SJSA1 (cell line): ENCODE data around the gene ZRANB1. TPM values are rescaled to one million over a fixed set of nuclear protein-coding genes. Genes with fewer than 3 reads are reported as not detected.

Source experiments
- DNase-seq, 2 experiments: peaks; one replicate each; pipeline ENCODE4 v3.0.0-alpha.2; 2015 to 2020; ENCODE audit warnings: low spot score in 2 of 2, low read depth in 1 of 2
- H3K27ac ChIP-seq: fragments of 250-450 bp; sonication (Bioruptor Pico); 2 replicates; pipeline ENCODE4 v1.5.1; 2020; ENCODE audit warnings: mild to moderate bottlenecking, moderate library complexity
- H3K27me3 ChIP-seq: fragments of 250-450 bp; sonication (Bioruptor Pico); replicated peaks from 2 replicates; pipeline ENCODE4 v1.5.1; 2020; ENCODE audit warnings: mild to moderate bottlenecking, moderate library complexity
- H3K36me3 ChIP-seq: fragments of 250-450 bp; sonication (Bioruptor Pico); 2 replicates; pipeline ENCODE4 v1.5.1; 2020; ENCODE audit warnings: mild to moderate bottlenecking
- H3K4me1 ChIP-seq: fragments of 250-450 bp; sonication (Bioruptor Pico); replicated peaks from 2 replicates; pipeline ENCODE4 v1.6.1; 2021; ENCODE audit warnings: mild to moderate bottlenecking
- H3K4me3 ChIP-seq: fragments of 250-450 bp; sonication (Bioruptor Pico); 2 replicates; pipeline ENCODE4 v1.5.1; 2020; ENCODE audit warnings: mild to moderate bottlenecking
- H3K9me3 ChIP-seq: fragments of 250-450 bp; sonication (Bioruptor Pico); replicated peaks from 2 replicates; pipeline ENCODE4 v1.5.1; 2020; ENCODE audit warnings: mild to moderate bottlenecking
- total RNA-seq: library from RNA; depleted of rRNA; stranded (reverse); fragments of >200 nt; shearing (Covaris generic); gene quantifications from 2 replicates; pipeline ENCODE4 v1.2.3, GENCODE V29; 2014; rRNA removed

Gene ZRANB1
- total RNA-seq: 20.8 and 27.1 TPM in 2 replicates

DNA sequence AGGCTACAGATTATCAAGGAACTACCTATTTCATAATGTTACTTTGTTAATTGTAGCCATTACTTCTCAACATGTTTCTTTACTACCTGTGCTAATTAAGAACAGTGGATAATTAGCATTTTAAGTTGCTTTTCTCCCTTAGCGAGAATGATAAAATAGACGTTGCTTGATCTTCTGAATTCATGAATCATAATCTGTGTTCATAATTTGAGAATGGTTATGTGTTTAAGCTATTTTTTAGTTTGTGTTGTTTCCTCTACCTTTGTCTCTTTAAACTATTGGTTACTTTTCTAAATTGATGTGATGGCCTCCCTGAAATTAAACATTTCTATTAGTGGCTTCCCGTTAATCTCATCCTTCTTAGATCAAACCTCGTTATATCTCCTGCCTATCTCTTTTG lies at the start of gene ZRANB1:
ZRANB1 (plus strand) TSS at position 301 of the 400 bp plus-strand sequence. CDS start 371 bp downstream, outside the sequence.
- H3K27me3 ChIP-seq: no peaks in the 10 kb centered on the region
- no peak for DNase-seq
- H3K36me3 ChIP-seq: peaks cover 7% of the 10 kb centered on the region
- no peaks in the 10 kb centered on the region for H3K9me3 ChIP-seq
- H3K4me3 ChIP-seq: no peak within 1 kb of the TSS
- H3K27ac ChIP-seq: peak within 1 kb of the TSS; percentile 46
- H3K4me1 ChIP-seq: peaks cover 25% of the 10 kb centered on the region

- H3K9me3 ChIP-seq: no peaks in the 10 kb centered on the region
- no peak for DNase-seq
These were observed 49.0 kb upstream of the ZRANB1 start for GRCh38 chr10:124892905-124893304.

GRCh38 chr10:124894569-124895215 lies 47.2 kb upstream of the ZRANB1 start:
- Histone ChIP-seq H3K4me3 (no peak overlapping the region), H3K36me3 (no peaks in the 10 kb centered on the region), H3K27ac (no peak overlapping the region), H3K27me3 (no peaks in the 10 kb centered on the region), H3K9me3 (no peaks in the 10 kb centered on the region), H3K4me1 (no peaks in the 10 kb centered on the region)
- no peak for DNase-seq

More at GRCh38 chr10:124892905-124893304, 49.0 kb upstream of the ZRANB1 start:
- Histone ChIP-seq H3K36me3 (no peaks in the 10 kb centered on the region), H3K4me1 (no peaks in the 10 kb centered on the region), H3K27ac (no peak overlapping the region), H3K4me3 (no peak overlapping the region), H3K27me3 (no peaks in the 10 kb centered on the region)

GRCh38 chr10:124896751-124897150 lies 45.2 kb upstream of the ZRANB1 start:
- Histone ChIP-seq H3K27me3 (no peaks in the 10 kb centered on the region), H3K9me3 (no peaks in the 10 kb centered on the region), H3K4me3 (no peak overlapping the region), H3K27ac (no peak overlapping the region), H3K4me1 (no peaks in the 10 kb centered on the region), H3K36me3 (no peaks in the 10 kb centered on the region)
- DNase-seq: no peak

DNA sequence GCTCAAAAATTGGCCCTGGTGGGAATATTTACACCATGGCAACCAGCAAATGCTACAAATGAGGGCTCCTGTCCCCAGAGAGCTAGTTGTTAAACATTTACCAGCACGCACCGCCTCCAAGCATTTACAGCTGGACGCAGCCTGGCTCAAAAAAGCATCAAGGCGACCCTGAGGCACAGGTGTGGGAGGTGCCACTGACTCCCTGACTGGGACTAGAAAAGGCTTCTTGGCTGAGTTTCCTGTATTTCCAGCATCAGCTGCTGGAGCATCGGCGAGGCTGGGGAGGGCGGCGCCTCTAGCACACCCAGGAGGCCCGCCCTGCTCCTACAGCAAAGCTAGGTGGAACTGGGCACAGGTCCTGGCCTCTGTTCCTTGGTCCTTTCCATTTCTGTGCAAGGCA lies 43.5 kb upstream of the ZRANB1 start:
- Histone ChIP-seq H3K4me3 (no peak overlapping the region), H3K27me3 (no peaks in the 10 kb centered on the region), H3K4me1 (no peaks in the 10 kb centered on the region), H3K36me3 (no peaks in the 10 kb centered on the region), H3K27ac (no peak overlapping the region), H3K9me3 (no peaks in the 10 kb centered on the region)
- no peak for DNase-seq

GRCh38 chr10:124899151-124899550 lies 42.8 kb upstream of the ZRANB1 start:
- no peak overlapping the region for H3K27ac ChIP-seq
- no peaks in the 10 kb centered on the region for H3K27me3 ChIP-seq
- DNase-seq: no peak
- H3K36me3 ChIP-seq: no peaks in the 10 kb centered on the region
- H3K4me1 ChIP-seq: no peaks in the 10 kb centered on the region
- H3K9me3 ChIP-seq: no peaks in the 10 kb centered on the region
- no peak overlapping the region for H3K4me3 ChIP-seq

- no peaks in the 10 kb centered on the region for H3K36me3 ChIP-seq
- H3K27ac ChIP-seq: no peak overlapping the region
- no peak for DNase-seq
- H3K27me3 ChIP-seq: no peaks in the 10 kb centered on the region
- H3K4me3 ChIP-seq: no peak overlapping the region
- peaks cover 16% of the 10 kb centered on the region for H3K4me1 ChIP-seq
- no peaks in the 10 kb centered on the region for H3K9me3 ChIP-seq
These were observed 39.5 kb upstream of the ZRANB1 start for GRCh38 chr10:124902462-124902861.

GRCh38 chr10:124903111-124903510 lies 38.8 kb upstream of the ZRANB1 start:
- H3K9me3 ChIP-seq: no peaks in the 10 kb centered on the region
- H3K27ac ChIP-seq: no peak overlapping the region
- DNase-seq: no peak
- H3K36me3 ChIP-seq: no peaks in the 10 kb centered on the region
- no peaks in the 10 kb centered on the region for H3K27me3 ChIP-seq
- H3K4me3 ChIP-seq: no peak overlapping the region
- peaks cover 21% of the 10 kb centered on the region for H3K4me1 ChIP-seq

DNA sequence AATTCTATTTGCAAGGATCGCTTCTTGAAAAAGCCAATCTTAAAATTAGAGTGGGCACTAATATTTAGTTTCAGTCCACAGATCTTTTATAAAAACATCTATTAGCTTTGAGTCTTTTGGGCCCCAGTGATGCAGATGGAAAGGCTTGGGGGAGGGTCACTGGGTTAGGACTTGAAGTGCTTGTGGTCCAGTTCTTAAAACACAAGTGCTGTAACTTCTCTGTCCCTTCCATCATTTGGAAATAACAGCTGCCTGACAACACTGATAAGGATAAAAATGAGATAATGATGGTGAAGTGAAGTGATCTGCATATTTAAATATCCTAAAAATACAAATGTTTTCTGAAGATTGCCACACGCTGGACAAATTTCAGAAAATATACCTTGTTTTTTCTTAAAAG lies 37.1 kb upstream of the ZRANB1 start:
- no peak overlapping the region for H3K4me3 ChIP-seq
- H3K9me3 ChIP-seq: no peaks in the 10 kb centered on the region
- no peaks in the 10 kb centered on the region for H3K27me3 ChIP-seq
- H3K36me3 ChIP-seq: no peaks in the 10 kb centered on the region
- peaks cover 21% of the 10 kb centered on the region for H3K4me1 ChIP-seq
- H3K27ac ChIP-seq: no peak overlapping the region
- DNase-seq: no peak

- H3K27ac ChIP-seq: peak overlapping the region; percentile 92
- H3K36me3 ChIP-seq: no peaks in the 10 kb centered on the region
- DNase-seq: peak; percentile 60 to 92
- no peak overlapping the region for H3K4me3 ChIP-seq
- H3K9me3 ChIP-seq: no peaks in the 10 kb centered on the region
- peaks cover 27% of the 10 kb centered on the region for H3K4me1 ChIP-seq
- no peaks in the 10 kb centered on the region for H3K27me3 ChIP-seq
These were observed 35.3 kb upstream of the ZRANB1 start for GRCh38 chr10:124906551-124907001.

DNA sequence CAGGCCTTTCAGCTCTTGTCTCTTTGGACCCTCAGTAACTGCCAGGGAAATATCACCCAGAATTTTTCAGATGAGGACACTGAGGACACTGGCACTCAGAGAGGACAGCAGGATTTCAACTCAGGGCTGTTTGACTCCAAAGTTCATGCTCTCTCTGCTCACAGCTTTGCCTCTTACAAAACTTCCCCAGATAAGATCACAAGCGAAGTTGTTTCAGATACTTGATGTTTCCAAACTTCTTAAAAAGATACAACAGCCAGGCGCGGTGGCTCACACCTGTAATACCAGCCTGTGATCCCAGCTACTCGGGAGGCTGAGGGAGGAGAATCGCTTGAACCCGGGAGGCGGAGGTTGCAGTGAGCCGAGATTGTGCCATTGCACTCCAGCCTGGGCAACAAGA lies 32.4 kb upstream of the ZRANB1 start:
- H3K4me3 ChIP-seq: no peak overlapping the region
- H3K27me3 ChIP-seq: no peaks in the 10 kb centered on the region
- no peaks in the 10 kb centered on the region for H3K36me3 ChIP-seq
- DNase-seq: no peak
- no peak overlapping the region for H3K27ac ChIP-seq
- H3K9me3 ChIP-seq: no peaks in the 10 kb centered on the region
- peaks cover 31% of the 10 kb centered on the region for H3K4me1 ChIP-seq

DNA sequence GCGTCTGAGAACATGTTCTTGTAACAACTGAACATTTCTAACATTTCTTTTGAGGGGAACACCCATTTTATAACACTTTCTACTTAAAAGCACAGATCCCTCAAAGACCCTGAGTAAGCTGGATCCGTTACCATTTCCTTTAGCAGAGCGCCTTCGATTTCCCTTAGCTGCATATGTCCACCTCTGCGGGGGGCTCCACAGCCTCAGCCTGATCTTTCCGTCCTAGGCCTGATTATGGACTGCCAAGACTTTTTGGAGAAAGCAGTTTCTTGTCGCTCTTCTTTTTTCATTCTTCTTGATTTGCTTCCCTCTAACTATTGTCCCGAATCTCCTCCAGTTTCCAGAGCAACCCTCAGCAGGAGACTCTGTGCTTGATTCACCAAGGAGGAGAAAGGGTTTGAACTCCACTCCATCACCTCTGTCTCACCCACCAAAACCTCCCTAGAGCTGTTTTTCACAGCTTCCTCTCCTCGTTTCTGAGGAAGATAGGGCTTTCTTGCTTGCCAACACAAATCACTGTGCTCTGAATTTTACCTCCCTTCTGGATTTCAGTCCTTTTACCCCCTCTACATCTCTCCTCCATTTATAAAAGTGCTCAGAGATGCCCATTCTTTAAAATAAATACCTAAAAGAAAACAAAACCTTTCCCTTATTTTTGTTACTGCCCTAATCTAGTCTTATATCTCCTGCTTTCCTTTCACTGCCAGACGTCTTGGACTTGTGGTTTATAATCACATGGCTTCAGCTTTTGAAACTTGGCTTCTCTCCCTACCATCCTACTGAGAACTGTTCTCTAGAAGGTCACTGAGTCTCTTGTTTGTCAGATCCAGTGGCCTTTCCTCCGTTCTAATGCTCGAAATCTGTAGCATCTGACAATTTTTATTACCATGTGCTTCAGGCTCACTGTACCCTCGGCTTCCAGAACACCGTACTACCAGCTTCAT lies 30.5 kb upstream of the ZRANB1 start:
- Histone ChIP-seq H3K4me3 (no peak overlapping the region), H3K27ac (no peak overlapping the region)
- no peak for DNase-seq

DNA sequence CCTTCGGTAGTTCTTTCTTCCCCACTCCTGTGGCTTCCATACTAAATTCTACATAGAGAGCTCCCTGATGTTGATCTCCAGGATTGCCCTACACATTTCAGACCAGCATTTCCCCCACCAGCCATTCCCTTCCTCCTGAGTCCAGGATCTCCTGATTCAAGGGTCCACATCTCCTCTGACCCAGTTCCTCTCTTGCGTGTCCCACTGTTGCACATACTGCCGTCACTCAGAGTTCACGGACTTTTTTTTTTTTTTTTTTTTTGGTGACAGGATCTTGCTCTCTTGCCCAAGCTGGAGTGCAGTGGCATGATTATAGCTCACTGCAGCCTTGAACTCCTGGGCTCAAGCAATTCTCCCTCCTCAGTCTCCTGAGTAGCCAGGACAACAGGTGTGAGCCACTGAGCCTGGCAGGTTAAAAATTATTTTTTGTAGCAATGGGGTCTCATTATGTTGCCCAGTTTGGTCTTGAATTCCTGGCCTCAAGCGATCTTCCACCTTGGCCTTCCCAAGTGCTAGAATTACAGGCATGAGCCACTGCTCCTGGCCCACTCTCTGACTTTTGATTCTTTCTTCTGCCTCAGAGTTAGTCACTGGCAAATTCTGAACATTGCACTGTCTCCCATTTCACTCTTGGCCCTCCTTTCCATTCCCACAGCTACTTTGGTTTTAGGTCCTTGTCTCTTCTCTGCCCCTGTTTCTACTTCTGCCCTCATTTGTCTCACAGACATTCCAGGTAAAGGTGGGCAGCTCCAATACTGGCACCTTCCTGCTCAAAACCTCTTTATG lies 29.6 kb upstream of the ZRANB1 start:
- no peaks in the 10 kb centered on the region for H3K9me3 ChIP-seq
- DNase-seq: no peak
- H3K4me1 ChIP-seq: peaks cover 21% of the 10 kb centered on the region
- peaks cover 2% of the 10 kb centered on the region; the same call in 1 of the 2 replicates for H3K36me3 ChIP-seq
- no peak overlapping the region for H3K4me3 ChIP-seq
- H3K27me3 ChIP-seq: no peaks in the 10 kb centered on the region
- H3K27ac ChIP-seq: no peak overlapping the region

More for the DNA sequence above, 30.5 kb upstream of the ZRANB1 start:
- H3K4me1 ChIP-seq: peaks cover 29% of the 10 kb centered on the region
- H3K9me3 ChIP-seq: no peaks in the 10 kb centered on the region
- H3K36me3 ChIP-seq: no peaks in the 10 kb centered on the region
- H3K27me3 ChIP-seq: no peaks in the 10 kb centered on the region
